CD4-positive, alpha-beta T cell (primary cell): ENCODE results near the gene ZNF24. TPM values are rescaled to one million over a fixed set of nuclear protein-coding genes. Genes with fewer than 3 reads are reported as not detected.

Source experiments
- ATAC-seq: fragments of 200-7000 bp; cut with Tn5 transposase; one replicate; pipeline ENCODE4 v1.10.0; 2022; ENCODE audit warnings: mild to moderate bottlenecking; ENCODE audit not compliant: poor library complexity
- CTCF ChIA-PET: fragments of 350-600 bp; sonication (Branson Sonifier 250); formaldehyde crosslinking; loops from one replicate; lab custom pipeline; 2021; ENCODE audit warnings: antibody characterized with exemption, inconsistent platforms; lab: Charles Lee
- POLR2A ChIA-PET: fragments of 350-600 bp; sonication (Branson Sonifier 250); formaldehyde crosslinking; loops from one replicate; lab custom pipeline; 2021; ENCODE audit warnings: antibody characterized with exemption, inconsistent platforms; lab: Charles Lee
- DNase-seq, 14 experiments: peaks; one replicate each; pipeline ENCODE4 v3.0.0-alpha.2; 2013 to 2020; ENCODE audit warnings: mixed read lengths in 2 of 14
- H3K27ac ChIP-seq, 2 donors: one replicate each; pipeline versions ENCODE4 v1.5.1 to v1.7.0; 2013; ENCODE audit warnings: low read length in 2 of 2, low read depth in 1 of 2, mild to moderate bottlenecking in 1 of 2
- H3K27me3 ChIP-seq, 2 experiments: 1 replicate in 1 of 2; 2 replicates in 1 of 2; pipeline versions ENCODE4 v1.6.1 to v1.7.0; 2013; ENCODE audit warnings: low read length in 2 of 2, control low read depth in 1 of 2, mild to moderate bottlenecking in 1 of 2, moderate library complexity in 1 of 2; ENCODE audit not compliant: insufficient read depth in 2 of 2, control insufficient read depth in 1 of 2
- H3K36me3 ChIP-seq: one replicate; pipeline ENCODE4 v1.6.1; 2013; ENCODE audit warnings: low read length, control low read depth; ENCODE audit not compliant: insufficient read depth
- H3K4me1 ChIP-seq: one replicate; pipeline ENCODE4 v1.6.1; 2013; ENCODE audit warnings: low read length, control low read depth; ENCODE audit not compliant: insufficient read depth
- H3K4me3 ChIP-seq: one replicate; pipeline ENCODE4 v1.5.1; 2013; ENCODE audit warnings: mild to moderate bottlenecking, low read length, moderate library complexity
- H3K9me3 ChIP-seq, 2 experiments: 1 replicate in 1 of 2; 2 replicates in 1 of 2; pipeline versions ENCODE4 v1.6.1 to v1.7.0; 2013; ENCODE audit warnings: low read length in 2 of 2, mild to moderate bottlenecking in 2 of 2, control low read depth in 1 of 2, moderate library complexity in 1 of 2; ENCODE audit not compliant: control insufficient read depth in 1 of 2, insufficient read depth in 1 of 2
- H3K27ac Mint-ChIP-seq: one replicate; pipeline ENCODE4 v1.8.0; 2020; ENCODE audit warnings: mixed read lengths
- H3K27me3 Mint-ChIP-seq: one replicate; pipeline ENCODE4 v1.8.0; 2021; ENCODE audit warnings: mixed read lengths
- H3K36me3 Mint-ChIP-seq: one replicate; pipeline ENCODE4 v1.8.0; 2021; ENCODE audit warnings: low read depth, mixed read lengths
- H3K4me1 Mint-ChIP-seq: one replicate; pipeline ENCODE4 v1.8.0; 2021; ENCODE audit warnings: low read depth, mixed read lengths
- H3K4me3 Mint-ChIP-seq: one replicate; pipeline ENCODE4 v1.8.0; 2020; ENCODE audit warnings: mild to moderate bottlenecking, mixed read lengths
- H3K9me3 Mint-ChIP-seq: one replicate; pipeline ENCODE4 v1.8.0; 2020; ENCODE audit warnings: mixed read lengths
- CTCF ChIP-seq: fragments of 200-600 bp; IDR thresholded peaks from one replicate; pipeline ENCODE4 v1.8.0; 2022; ENCODE audit warnings: antibody characterized with exemption, mild to moderate bottlenecking
- intact Hi-C, 2 experiments: fragments of 100-400 bp; cut with DNase I in 1 of 2; cut with micrococcal nuclease in 1 of 2; formaldehyde crosslinking; loops; one replicate each; pipeline versions ENCODE4 v1.15.1 to v1.9.0; 2023 to 2025; cut with DNase I, micrococcal nuclease
- total RNA-seq, 174 experiments: library from RNA in 2 of 174; stranded (reverse) in 2 of 174; gene quantifications; one replicate each; pipeline ENCODE4 v1.2.3 and lab custom pipeline; 2021 to 2026

The ZNF24 gene
- total RNA-seq, 2 experiments from 2014 or later, result 65.9 to 68.3 TPM

DNA sequence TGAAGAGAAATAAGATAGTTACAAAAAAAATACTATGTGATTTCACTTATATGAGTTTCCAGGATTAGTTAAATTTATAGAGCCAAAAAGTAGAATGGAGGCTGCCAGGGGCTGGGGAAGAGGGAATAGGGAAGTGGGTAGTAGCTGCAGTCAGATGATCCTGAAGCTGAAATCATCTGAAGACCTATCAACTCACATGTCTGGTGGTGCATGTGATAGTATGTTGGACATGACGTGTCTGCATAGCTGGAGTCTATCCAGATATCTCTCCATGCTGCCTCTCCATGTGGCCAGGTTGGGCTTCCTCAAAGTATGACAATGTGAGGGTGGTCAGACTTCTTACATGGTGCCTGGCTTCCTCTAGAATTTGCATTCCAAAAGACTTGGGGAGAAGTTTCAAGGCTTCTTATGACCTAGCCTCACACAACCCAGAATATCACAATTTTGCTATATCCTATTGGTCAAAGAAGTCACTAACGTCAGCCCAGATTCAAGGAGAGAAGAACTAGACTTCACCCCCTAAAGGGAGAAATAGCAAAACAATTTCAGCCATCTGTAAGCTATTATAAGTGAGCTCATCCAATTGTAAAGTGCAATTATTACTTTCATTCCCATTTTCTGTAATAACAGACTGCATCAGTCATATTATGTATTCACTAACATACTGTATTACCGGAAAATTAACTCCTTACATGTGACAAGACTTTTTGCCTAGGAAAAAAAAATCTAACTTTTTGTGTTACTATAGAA lies 46.9 kb upstream of the ZNF24 start:
- peaks cover 23% of the 10 kb centered on the region for H3K27me3 Mint-ChIP-seq
- H3K27me3 ChIP-seq, result peaks cover 0 to 4% of the 10 kb centered on the region in 2 experiments
- no peak overlapping the region for H3K4me3 Mint-ChIP-seq
- no peak overlapping the region for H3K4me3 ChIP-seq
- no peak overlapping the region for H3K27ac Mint-ChIP-seq
- DNase-seq (peak in 1 of 14 experiments; percentile 23), ATAC-seq (no peak)
- ChIA-PET POLR2A (no interaction called here), CTCF (no interaction called here)
- H3K4me1 Mint-ChIP-seq, result peaks cover 7% of the 10 kb centered on the region
- H3K9me3 Mint-ChIP-seq, result no peaks in the 10 kb centered on the region
- intact Hi-C loops, result no loop called here
- H3K36me3 ChIP-seq, result no peaks in the 10 kb centered on the region
- no peaks in the 10 kb centered on the region for H3K9me3 ChIP-seq
- no peaks in the 10 kb centered on the region for H3K36me3 Mint-ChIP-seq
- H3K4me1 ChIP-seq, result peaks cover 5% of the 10 kb centered on the region
- H3K27ac ChIP-seq, result no peak overlapping the region
- TF ChIP-seq CTCF, result no peak

DNA sequence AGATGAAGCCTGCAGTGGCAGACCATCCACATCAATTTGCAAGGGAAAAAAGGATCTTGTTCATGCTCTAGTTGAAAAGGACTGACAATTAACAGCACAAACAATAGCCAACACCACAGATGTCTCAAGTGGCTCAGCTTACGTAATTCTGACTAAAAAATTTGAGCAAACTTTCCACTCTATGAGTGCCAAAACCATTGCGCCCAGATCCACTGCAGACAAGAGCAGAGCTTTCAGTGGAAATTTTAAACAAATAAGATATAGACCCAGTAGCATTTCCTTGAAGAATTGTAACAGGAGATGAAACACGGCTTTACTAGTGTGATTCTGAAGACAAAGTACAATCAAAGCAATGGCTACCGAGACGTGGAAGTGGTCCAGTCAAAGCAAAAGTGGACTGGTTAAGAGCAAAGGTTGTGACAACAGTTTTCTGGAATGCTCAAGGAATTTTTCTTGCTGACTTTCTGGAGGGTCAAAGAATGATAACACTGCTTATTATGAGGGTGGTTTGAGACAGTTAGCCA lies 44.9 kb upstream of the ZNF24 start:
- Histone ChIP-seq H3K4me3 (no peak overlapping the region), H3K36me3 (no peaks in the 10 kb centered on the region), H3K4me1 (peaks cover 5% of the 10 kb centered on the region), H3K27me3 (peaks cover 0 to 4% of the 10 kb centered on the region in 2 experiments), H3K27ac (no peak overlapping the region), H3K9me3 (no peaks in the 10 kb centered on the region)
- ATAC-seq, result no peak
- no peaks in the 10 kb centered on the region for H3K36me3 Mint-ChIP-seq
- H3K27me3 Mint-ChIP-seq, result peaks cover 22% of the 10 kb centered on the region
- TF ChIP-seq CTCF, result no peak
- no peak overlapping the region for H3K4me3 Mint-ChIP-seq
- H3K9me3 Mint-ChIP-seq, result no peaks in the 10 kb centered on the region
- H3K27ac Mint-ChIP-seq, result no peak overlapping the region
- POLR2A ChIA-PET, result no interaction called here
- intact Hi-C loops, result loop anchor here in 1 of 2 experiments (5.0 to 10.0 kb wide), 2 partner anchors 563 to 896 kb away; no protein-coding TSS in a partner anchor
- CTCF ChIA-PET, result no interaction called here
- peaks cover 7% of the 10 kb centered on the region for H3K4me1 Mint-ChIP-seq
- no peak for DNase-seq

GRCh38 chr18:35387152-35387571 lies 42.9 kb upstream of the ZNF24 start:
- H3K9me3 Mint-ChIP-seq, result no peaks in the 10 kb centered on the region
- H3K4me1 ChIP-seq, result peaks cover 5% of the 10 kb centered on the region
- no peaks in the 10 kb centered on the region for H3K9me3 ChIP-seq
- intact Hi-C loops, result loop anchor here in 1 of 2 experiments (5.0 to 10.0 kb wide), 2 partner anchors 565 to 898 kb away; no protein-coding TSS in a partner anchor
- ChIA-PET POLR2A (interaction anchor here (0.9 kb wide), 1 partner anchor 147 kb away, joined by 3 read pairs; the partner anchor contains the start of gene ZNF397), CTCF (interaction anchor here (1.1 to 1.7 kb wide), 18 partner anchors 8 to 585 kb away, joined by 3 to 10 read pairs (median 4); partner anchors contain the start of genes INO80C, RMP24 and ZNF397)
- peak in 2 of 14 experiments; percentile 30 to 42 for DNase-seq
- no peak overlapping the region for H3K4me3 ChIP-seq
- H3K27ac Mint-ChIP-seq, result no peak overlapping the region
- peaks cover 0 to 4% of the 10 kb centered on the region in 2 experiments for H3K27me3 ChIP-seq
- peaks cover 23% of the 10 kb centered on the region for H3K27me3 Mint-ChIP-seq
- no peak for TF ChIP-seq CTCF
- no peaks in the 10 kb centered on the region for H3K36me3 Mint-ChIP-seq
- peak; percentile 20 for ATAC-seq
- no peak overlapping the region for H3K27ac ChIP-seq
- H3K4me1 Mint-ChIP-seq, result peaks cover 7% of the 10 kb centered on the region
- no peaks in the 10 kb centered on the region for H3K36me3 ChIP-seq
- H3K4me3 Mint-ChIP-seq, result no peak overlapping the region
